GM18505 (cell line): ENCODE results near the gene COMMD10.
"Not testable (repeated sequence)": the region's sequence is repeated elsewhere in the genome, so short reads cannot be mapped to it uniquely, and the experiment has no call there.

Source experiments
- ATAC-seq: cut with Tn5 transposase; IDR thresholded peaks from one replicate; pipeline ENCODE4 v1.9.1; 2021; ENCODE audit not compliant: unreplicated experiment
- POLR2A ChIP-seq: IDR thresholded peaks from 4 replicates; pipeline ENCODE4 v1.6.1; 2011; ENCODE audit warnings: borderline replicate concordance; ENCODE audit not compliant: insufficient read depth, insufficient read length; ENCODE audit errors: extremely low read depth

COMMD10 gene

DNA sequence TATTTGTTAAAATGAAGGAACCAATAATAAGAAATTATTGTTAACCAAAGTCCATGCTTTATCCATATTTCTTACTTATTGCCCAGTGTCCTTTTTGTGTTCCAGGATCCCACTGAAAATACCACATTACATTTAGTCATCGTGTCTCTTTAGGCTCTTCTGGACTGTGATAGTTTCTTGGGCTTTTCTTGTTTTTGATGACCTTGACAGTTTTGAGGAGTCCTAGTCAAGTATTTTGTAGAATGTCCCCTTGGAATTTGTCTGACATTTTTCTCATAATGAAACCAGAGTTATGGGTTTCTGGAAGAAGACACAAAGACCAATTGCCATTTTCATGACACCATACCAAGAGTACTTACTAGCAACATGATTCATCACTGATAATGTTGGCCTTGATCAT is 13.6 kb upstream of the COMMD10 start:
- ATAC-seq, result no peak
- no peak for TF ChIP-seq POLR2A

DNA sequence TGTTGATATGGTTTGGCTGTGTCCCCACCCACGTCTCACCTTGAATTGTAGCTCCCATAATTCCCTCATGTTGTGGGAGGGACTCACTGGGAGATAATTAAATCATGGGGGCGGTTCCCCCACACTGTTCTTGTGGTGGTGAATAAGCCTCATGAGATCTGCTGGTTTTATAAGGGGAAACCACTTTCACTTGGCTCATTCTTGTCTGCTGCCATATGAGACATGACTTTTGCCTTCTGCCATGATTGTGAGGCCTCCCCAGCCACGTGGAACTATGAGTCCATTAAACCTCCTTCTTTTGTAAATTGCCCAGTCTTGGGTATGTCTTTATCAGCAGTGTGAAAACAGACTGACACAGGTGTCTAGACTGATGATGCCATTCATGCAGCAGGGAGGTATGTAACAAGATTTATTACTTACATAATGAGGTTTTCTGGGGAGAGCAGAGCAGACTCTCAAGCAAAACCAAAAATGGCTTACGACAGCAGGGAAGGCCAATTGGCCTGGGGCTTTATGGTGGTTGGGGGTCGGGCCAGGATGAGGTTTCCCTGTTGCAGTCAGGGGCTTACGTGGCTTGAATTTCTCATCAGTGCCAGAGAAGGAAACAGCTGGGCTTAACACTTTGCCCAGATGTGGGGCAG is 9.5 kb upstream of the COMMD10 start:
- no peak for ATAC-seq
- no peak for TF ChIP-seq POLR2A

DNA sequence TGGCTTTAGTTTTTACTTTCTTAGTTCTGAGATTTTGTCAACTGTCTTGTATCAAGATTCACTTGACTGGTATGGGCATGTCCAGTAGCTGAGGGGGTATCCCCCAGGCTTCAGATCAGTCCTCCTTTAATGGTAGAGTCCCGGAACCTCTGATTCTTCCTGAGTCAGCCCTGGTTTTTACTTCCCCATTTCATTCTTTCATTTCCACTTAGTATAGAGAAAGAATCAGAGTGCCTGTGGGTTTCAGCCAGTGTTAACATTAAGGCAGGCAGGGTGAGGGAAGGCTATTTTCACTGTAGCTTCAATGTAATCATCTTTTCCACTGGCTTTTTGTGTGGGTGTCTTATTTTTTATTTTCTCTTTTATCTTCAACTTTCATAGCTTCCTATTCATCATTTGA is 8.3 kb upstream of the COMMD10 start:
- no peak for TF ChIP-seq POLR2A
- peak; percentile 98 for ATAC-seq

DNA sequence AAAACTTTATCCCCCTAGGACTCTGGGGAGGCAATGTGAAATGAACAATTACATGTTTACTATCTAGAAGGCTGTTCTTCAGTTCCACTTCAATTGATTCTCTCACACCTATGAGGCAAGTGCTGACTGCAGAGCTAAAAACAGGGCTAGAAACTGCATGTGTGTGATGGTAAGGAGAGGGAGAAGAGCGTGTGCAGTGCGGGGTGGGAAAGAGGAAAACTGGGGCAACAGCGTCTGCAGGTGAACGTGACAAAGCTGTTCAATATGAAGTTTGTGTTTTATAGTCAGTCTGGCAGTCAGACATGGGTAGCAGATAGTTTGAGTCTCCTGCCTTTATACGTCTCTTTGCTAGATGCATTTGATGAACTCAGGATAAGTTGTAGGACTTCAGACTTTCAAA is 6.6 kb upstream of the COMMD10 start:
- no peak for ATAC-seq
- no peak for TF ChIP-seq POLR2A

DNA sequence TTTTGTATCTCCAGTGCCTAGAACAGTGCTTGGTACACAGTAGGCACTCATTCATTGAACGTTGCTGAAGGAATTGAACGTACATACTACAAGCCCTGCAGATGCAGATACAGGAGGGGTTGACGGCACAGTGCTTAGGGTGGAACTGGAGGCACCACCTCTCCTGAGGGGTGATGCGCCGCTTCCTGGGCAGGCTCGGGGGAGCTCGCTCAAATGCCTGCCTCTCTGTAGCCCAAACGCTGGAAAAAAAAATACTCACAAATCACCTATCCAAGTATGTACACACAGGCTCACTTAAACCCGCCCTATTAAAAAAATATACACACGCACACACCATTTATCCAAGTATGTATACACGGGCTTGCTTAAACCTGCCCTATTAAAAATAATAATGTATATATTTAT is 536 bp upstream of the COMMD10 start:
- TF ChIP-seq POLR2A, result no peak

DNA sequence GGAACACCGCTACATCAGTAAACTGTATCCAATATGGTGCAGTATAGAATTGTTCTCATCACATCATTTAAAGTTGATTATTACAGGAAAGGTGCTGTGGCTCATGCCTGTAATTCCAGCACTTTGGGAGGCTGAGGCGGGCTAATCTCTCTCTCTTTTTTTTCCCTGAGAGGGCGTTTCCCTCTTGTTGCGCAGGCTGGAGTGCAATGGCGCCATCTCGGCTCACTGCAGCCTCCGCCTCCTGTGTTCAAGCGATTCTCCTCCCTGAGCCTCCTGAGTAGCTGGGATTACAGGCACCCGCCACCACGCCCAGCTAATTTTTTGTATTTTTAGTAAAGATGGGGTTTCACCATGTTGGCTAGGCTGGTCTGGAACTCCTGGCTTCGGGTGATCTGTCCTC is 1.5 kb downstream of the COMMD10 start:
- not testable (repeated sequence) for ATAC-seq

More for the DNA sequence above, 536 bp upstream of the COMMD10 start:
- peak; percentile 21 for ATAC-seq

DNA sequence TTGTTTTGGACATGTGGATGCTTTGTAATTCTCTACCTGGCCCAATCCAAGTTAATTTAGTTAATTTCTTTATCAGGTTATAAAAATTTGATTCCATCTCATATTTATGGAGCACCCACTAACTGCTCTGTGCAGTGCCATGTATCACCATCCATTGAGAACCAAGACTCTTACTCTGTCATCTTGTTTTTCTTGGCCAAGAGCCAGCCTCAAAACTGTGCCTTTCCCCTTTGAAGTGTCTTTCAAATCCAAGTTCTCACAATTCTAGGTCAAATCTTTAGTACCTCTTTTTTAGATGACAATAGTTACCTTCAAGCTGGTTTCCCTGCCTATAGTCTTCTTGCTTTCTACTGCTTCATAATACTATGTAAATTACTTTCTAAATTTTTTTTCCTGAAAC is 3.2 kb downstream of the COMMD10 start:
- ATAC-seq, result no peak
- no peak for TF ChIP-seq POLR2A

DNA sequence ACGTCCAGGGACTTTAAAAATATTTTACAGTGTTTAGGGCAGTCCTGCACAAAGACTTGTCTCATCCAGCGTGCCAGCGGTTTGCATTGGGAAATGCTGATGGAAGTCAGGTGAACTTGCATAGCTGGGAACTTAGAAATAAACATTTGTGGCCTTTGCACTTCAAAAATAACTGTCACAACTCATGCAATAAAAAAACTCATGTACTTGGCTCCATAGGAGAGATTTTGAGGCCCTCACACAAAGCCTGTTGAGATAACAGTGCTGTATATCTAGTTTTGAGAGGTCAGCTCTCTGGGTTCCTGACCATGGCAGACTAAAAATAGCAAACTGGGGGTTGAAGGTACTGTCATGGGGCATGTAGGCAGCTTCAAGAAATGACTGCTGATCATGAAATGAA is 5.5 kb downstream of the COMMD10 start:
- no peak for TF ChIP-seq POLR2A
- ATAC-seq, result no peak

DNA sequence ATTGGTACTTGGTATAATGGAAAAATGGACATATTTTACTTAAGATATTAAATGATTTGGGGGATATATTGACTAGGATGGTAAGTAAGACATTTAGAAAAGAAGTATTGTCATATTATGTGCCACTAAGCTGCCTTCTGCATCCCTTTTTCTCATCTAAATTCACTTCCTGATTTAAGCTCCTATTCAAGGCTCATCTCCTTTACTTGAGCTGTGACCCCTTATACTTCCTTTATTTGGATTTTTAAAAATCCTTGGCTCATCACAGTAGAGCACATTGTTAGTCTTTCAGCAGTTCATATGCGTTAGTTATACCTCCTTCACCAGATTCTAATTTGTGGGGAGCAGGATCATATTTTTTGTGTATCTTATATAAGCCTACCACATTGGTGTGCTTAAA is 6.6 kb downstream of the COMMD10 start:
- no peak for ATAC-seq
- no peak for TF ChIP-seq POLR2A

DNA sequence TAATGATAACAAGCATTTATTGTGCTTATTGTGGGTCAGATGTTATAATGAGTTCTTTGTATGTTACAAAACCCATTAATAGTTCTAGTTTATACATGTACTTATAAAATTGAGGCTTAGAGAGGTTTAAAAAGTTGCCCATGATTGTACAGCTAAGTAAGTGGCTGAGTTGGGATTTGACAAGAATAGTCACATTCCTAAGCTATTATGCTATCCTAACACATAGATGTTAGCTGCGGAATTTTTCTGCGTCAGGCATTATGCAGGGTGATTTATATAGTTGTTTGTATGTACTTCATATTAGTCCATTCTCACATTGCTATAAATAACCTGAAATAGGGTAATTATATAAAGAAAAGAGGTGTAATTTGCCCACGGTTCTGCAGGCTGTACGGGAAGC is 12.5 kb downstream of the COMMD10 start:
- no peak for ATAC-seq

DNA sequence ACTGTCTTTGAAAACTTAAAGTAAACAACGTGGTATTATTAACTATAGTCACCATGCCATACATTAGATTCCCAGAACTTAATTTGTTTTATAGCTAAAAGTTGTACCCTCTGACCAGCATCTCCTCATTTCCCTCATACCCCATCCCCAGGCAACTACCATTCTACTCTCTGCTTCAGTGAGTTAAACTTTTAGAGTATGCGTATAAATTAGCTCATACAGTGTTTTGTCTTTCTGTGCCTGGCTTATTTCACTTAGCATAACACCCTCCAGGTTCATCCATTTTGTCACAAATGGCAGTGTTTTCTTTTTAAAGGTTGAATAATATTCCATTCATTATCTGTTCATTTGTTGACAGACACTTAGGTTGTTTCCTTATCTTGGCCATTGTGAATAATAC is 14.2 kb downstream of the COMMD10 start:
- no peak for ATAC-seq
- TF ChIP-seq POLR2A, result no peak

More for the DNA sequence above, 12.5 kb downstream of the COMMD10 start:
- no peak for TF ChIP-seq POLR2A

DNA sequence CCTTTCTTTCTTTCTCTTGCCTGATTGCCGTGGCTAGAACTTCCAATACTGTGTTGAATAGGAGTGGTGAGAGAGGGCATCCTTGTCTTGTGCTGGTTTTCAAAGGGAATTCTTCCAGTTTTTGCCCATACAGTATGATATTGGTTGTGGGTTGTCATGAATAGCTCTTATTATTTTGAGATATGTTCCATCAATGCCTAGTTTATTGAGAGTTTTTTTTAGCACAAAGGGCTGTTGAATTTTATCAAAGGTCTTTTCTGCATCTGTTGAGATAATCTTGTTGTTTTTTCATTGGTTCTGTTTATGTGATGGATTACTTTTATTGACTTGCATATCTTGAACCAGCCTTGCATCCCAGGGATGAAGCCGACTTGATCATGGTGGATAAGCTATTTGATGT is 20.1 kb downstream of the COMMD10 start:
- ATAC-seq, result not testable (repeated sequence)

DNA sequence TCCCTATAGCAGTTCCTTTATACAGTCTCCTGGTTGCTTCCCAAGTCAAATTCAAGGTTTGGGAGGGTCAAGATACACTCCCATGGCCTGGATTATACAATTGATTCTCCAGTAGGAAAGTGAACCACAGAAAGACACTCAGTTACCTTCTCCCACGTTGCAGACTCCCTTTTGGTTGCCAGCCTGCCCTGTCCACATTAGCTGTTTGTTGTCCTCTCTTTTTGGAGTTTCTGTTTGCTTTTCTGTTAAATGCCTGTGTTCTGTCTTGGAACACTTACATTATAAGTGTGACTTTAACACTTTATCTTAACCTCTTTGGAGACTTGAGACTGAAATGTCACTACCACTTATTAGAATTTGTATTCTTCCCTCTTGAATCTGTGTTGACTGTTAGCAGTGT is 30.3 kb downstream of the COMMD10 start:
- no peak for TF ChIP-seq POLR2A
- no peak for ATAC-seq

DNA sequence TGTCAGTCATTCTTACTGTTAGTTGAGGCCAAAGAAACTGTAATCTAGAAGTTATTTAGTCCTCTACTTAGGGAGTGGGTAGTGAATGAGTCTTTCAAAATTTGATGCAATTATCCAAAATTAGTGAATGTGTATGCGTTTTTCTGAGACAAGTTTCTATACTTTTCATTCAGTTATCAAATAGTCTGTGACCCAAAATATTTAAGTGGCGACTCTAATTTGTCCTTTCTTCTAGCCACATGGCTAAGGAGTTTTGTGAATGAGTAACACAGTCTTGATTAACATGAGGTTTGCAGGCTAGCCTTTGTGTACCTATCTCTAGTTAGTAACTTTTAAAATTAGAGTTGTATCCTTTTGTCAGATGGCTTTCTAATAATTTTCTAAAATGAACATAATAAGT is 45.6 kb downstream of the COMMD10 start:
- no peak for TF ChIP-seq POLR2A
- ATAC-seq, result no peak

DNA sequence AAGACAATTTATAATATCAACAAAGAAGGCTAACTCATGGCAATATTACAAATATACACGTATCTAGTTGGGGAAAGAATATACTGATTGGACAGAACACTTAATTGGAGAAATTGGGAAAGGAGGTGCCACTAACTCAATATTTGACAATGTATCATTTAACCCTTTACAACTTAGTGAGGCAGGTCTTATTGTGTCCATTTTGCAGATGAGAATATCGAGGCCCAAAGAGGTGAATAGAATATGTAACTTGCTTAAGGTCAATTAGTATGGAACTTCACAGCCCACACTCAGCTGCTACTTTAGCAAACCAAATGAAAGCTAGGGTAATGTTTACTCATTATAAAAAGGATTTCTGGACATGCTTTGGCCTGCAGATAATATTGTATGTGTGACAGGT is 46.2 kb downstream of the COMMD10 start:
- TF ChIP-seq POLR2A, result no peak

More for the DNA sequence above, 46.2 kb downstream of the COMMD10 start:
- no peak for ATAC-seq
